Endometrial microvascular endothelial cells (primary cell): ENCODE results near the gene RUNX1. TPM values are rescaled to one million over a fixed set of nuclear protein-coding genes. Genes with fewer than 3 reads are reported as not detected.

Source experiments
- in situ Hi-C: cut with HindIII; loops from 2 replicates; pipeline ENCODE4 v1.10.0; 2017; ENCODE audit warnings: low sequenced_read_pairs, low pct_unique_long_range_greater_than_20kb; ENCODE audit errors: inconsistent ontology term
- total RNA-seq: library from RNA; depleted of rRNA; stranded (reverse); fragments of >200 nt; gene quantifications from one replicate; pipeline ENCODE4 v1.2.3, GENCODE V29; 2015; ENCODE audit errors: inconsistent ontology term

Gene RUNX1
- total RNA-seq, 1 donor from 2014 or later: 14.5 TPM

- in situ Hi-C loops: no loop called here
Observed at GRCh38 chr21:34939673-34940331, 109.3 kb downstream of the RUNX1 start.

GRCh38 chr21:34938089-34938764 is 110.9 kb downstream of the RUNX1 start:
- in situ Hi-C loops: no loop called here

- in situ Hi-C loops: no loop called here
Observed at GRCh38 chr21:34936883-34937563, 112.1 kb downstream of the RUNX1 start.

- in situ Hi-C loops: no loop called here
Observed at GRCh38 chr21:34936371-34936789, 112.7 kb downstream of the RUNX1 start.

GRCh38 chr21:34935898-34936297 is 113.2 kb downstream of the RUNX1 start:
- in situ Hi-C loops: no loop called here

GRCh38 chr21:34935452-34935851 is 113.7 kb downstream of the RUNX1 start:
- in situ Hi-C loops: no loop called here

- in situ Hi-C loops: no loop called here
Observed at GRCh38 chr21:34934350-34934749, 114.8 kb downstream of the RUNX1 start.

- in situ Hi-C loops: no loop called here
Observed at GRCh38 chr21:34933609-34934335, 115.3 kb downstream of the RUNX1 start.

GRCh38 chr21:34932233-34932632 is 116.9 kb downstream of the RUNX1 start:
- in situ Hi-C loops: no loop called here

GRCh38 chr21:34930971-34931370 is 118.1 kb downstream of the RUNX1 start:
- in situ Hi-C loops: no loop called here

- in situ Hi-C loops: no loop called here
Observed at GRCh38 chr21:34928637-34929036, 120.5 kb downstream of the RUNX1 start.

- in situ Hi-C loops: no loop called here
Observed at GRCh38 chr21:34927992-34928391, 121.1 kb downstream of the RUNX1 start.

- in situ Hi-C loops: no loop called here
Observed at GRCh38 chr21:34926803-34927467, 122.2 kb downstream of the RUNX1 start.

GRCh38 chr21:34925597-34925996 is 123.5 kb downstream of the RUNX1 start:
- in situ Hi-C loops: no loop called here

- in situ Hi-C loops: no loop called here
Observed at GRCh38 chr21:34924771-34925419, 124.2 kb downstream of the RUNX1 start.

- in situ Hi-C loops: no loop called here
Observed at GRCh38 chr21:34924194-34924593, 124.9 kb downstream of the RUNX1 start.

- in situ Hi-C loops: no loop called here
Observed at GRCh38 chr21:34923626-34924025, 125.5 kb downstream of the RUNX1 start.

GRCh38 chr21:34923202-34923601 is 125.9 kb downstream of the RUNX1 start:
- in situ Hi-C loops: no loop called here
